CD14-positive monocyte (primary cell): ENCODE measurements around the gene LDLRAD4. TPM values are rescaled to one million over a fixed set of nuclear protein-coding genes. Genes with fewer than 3 reads are reported as not detected.

Experiments used
- DNase-seq, 3 donors: peaks; one replicate each; pipeline ENCODE4 v3.0.0-alpha.2; 2011 to 2022
- H2AFZ ChIP-seq: 2 replicates; pipeline ENCODE4 v1.6.0; 2012; ENCODE audit warnings: mild to moderate bottlenecking, low read depth, low read length, inconsistent platforms; ENCODE audit not compliant: insufficient read depth, poor library complexity, severe bottlenecking
- H3K27ac ChIP-seq, 2 donors: 1 replicate in 1 of 2; 2 replicates in 1 of 2; pipeline ENCODE4 v1.5.1; 2012 to 2013; ENCODE audit warnings: low read length in 2 of 2, control low read depth in 1 of 2, inconsistent platforms in 1 of 2, low read depth in 1 of 2, mild to moderate bottlenecking in 1 of 2
- H3K27me3 ChIP-seq, 2 donors: one replicate each; pipeline versions ENCODE4 v1.6.0 to v1.6.1; 2011 to 2013; ENCODE audit warnings: low read length in 2 of 2; ENCODE audit not compliant: control insufficient read depth in 2 of 2, insufficient read depth in 2 of 2
- H3K36me3 ChIP-seq, 2 donors: replicated peaks in 1 of 2; 1 replicate in 1 of 2; 2 replicates in 1 of 2; pipeline versions ENCODE4 v1.5.1 to v1.6.1; 2012 to 2013; ENCODE audit warnings: low read length in 2 of 2, control low read depth in 1 of 2, inconsistent platforms in 1 of 2, mild to moderate bottlenecking in 1 of 2; ENCODE audit not compliant: insufficient read depth in 2 of 2, control insufficient read depth in 1 of 2
- H3K4me1 ChIP-seq, 2 donors: 1 replicate in 1 of 2; 2 replicates in 1 of 2; pipeline versions ENCODE4 v1.5.1 to v1.6.1; 2012 to 2013; ENCODE audit warnings: low read length in 2 of 2, control low read depth in 1 of 2, inconsistent platforms in 1 of 2, mild to moderate bottlenecking in 1 of 2, moderate library complexity in 1 of 2; ENCODE audit not compliant: insufficient read depth in 2 of 2, control insufficient read depth in 1 of 2
- H3K4me2 ChIP-seq: replicated peaks from 2 replicates; pipeline ENCODE3; 2012; ENCODE audit warnings: low read length, moderate library complexity, mild to moderate bottlenecking; ENCODE audit not compliant: poor library complexity, severe bottlenecking; ENCODE audit errors: extremely low read depth
- H3K4me3 ChIP-seq, 3 experiments: fragments of 200-600 bp in 1 of 3; sonication (generic) in 1 of 3; replicated peaks in 1 of 3; 1 replicate in 2 of 3; 2 replicates in 1 of 3; pipeline ENCODE4 v1.5.1; 2011 to 2013; ENCODE audit warnings: low read length in 3 of 3, mild to moderate bottlenecking in 3 of 3, control low read depth in 2 of 3, low read depth in 2 of 3, inconsistent platforms in 1 of 3, moderate library complexity in 1 of 3
- H3K79me2 ChIP-seq: 2 replicates; pipeline ENCODE4 v1.6.0; 2012; ENCODE audit warnings: mild to moderate bottlenecking, control low read depth, inconsistent platforms, low read length, moderate library complexity; ENCODE audit not compliant: insufficient read depth
- H3K9ac ChIP-seq: 2 replicates; pipeline ENCODE4 v1.6.0; 2017; ENCODE audit warnings: low read length, mild to moderate bottlenecking; ENCODE audit not compliant: insufficient read depth, poor library complexity, severe bottlenecking
- H3K9me3 ChIP-seq, 2 donors: replicated peaks in 1 of 2; 1 replicate in 1 of 2; 2 replicates in 1 of 2; pipeline versions ENCODE4 v1.5.1 to v1.6.1; 2012 to 2013; ENCODE audit warnings: low read length in 2 of 2, control low read depth in 1 of 2; ENCODE audit not compliant: control insufficient read depth in 1 of 2, insufficient read depth in 1 of 2
- H4K20me1 ChIP-seq: 2 replicates; pipeline ENCODE4 v1.6.0; 2012; ENCODE audit warnings: mild to moderate bottlenecking, low read length, control low read depth, moderate library complexity; ENCODE audit not compliant: insufficient read depth
- H3K27ac Mint-ChIP-seq, 7 donors: one replicate each; pipeline ENCODE4 v1.8.0; 2020; ENCODE audit warnings: mild to moderate bottlenecking in 7 of 7, mixed read lengths in 7 of 7, moderate library complexity in 6 of 7, inconsistent platforms in 2 of 7
- H3K27me3 Mint-ChIP-seq, 3 donors: one replicate each; pipeline ENCODE4 v1.8.0; 2021 to 2022; ENCODE audit warnings: low read depth in 3 of 3, mild to moderate bottlenecking in 3 of 3, mixed read lengths in 3 of 3, moderate library complexity in 3 of 3, inconsistent platforms in 1 of 3
- H3K36me3 Mint-ChIP-seq, 2 donors: one replicate each; pipeline ENCODE4 v1.8.0; 2020; ENCODE audit warnings: mixed read lengths in 2 of 2, inconsistent platforms in 1 of 2, mild to moderate bottlenecking in 1 of 2
- H3K4me1 Mint-ChIP-seq: one replicate; pipeline ENCODE4 v1.8.0; 2020; ENCODE audit warnings: mild to moderate bottlenecking, mixed read lengths
- H3K4me3 Mint-ChIP-seq, 2 donors: one replicate each; pipeline ENCODE4 v1.8.0; 2020; ENCODE audit warnings: mild to moderate bottlenecking in 2 of 2, mixed read lengths in 2 of 2, moderate library complexity in 1 of 2
- H3K9me3 Mint-ChIP-seq, 7 donors: one replicate each; pipeline ENCODE4 v1.8.0; 2020 to 2022; ENCODE audit warnings: mixed read lengths in 7 of 7, mild to moderate bottlenecking in 6 of 7, moderate library complexity in 6 of 7, inconsistent platforms in 2 of 7
- WGBS: methylation state at CpG from one replicate; pipeline ENCODE4 v1.1.5; 2013; ENCODE audit warnings: missing lambda C conversion rate; ENCODE audit not compliant: insufficient coverage; 5-methylcytosine and 5-hydroxymethylcytosine counted together
- intact Hi-C, 2 donors: fragments of 100-400 bp; cut with micrococcal nuclease; formaldehyde crosslinking; loops; one replicate each; pipeline versions ENCODE4 v1.15.0 to v1.15.1; 2023
- polyA plus RNA-seq, 3 donors: library from polyadenylated mRNA; depleted of rRNA in 1 of 3; unstranded in 2 of 3; stranded (reverse) in 1 of 3; fragments of 300-500 nt in 2 of 3; fragments of >200 nt in 1 of 3; fragmentation: Illumina TruSeq in 2 of 3; gene quantifications; 1 replicate in 2 of 3; 2 replicates in 1 of 3; pipeline ENCODE4 v1.2.3, GENCODE V29; 2012 to 2021
- TF ChIP-seq, protein P1 (sequence below): fragments of 200-600 bp; IDR thresholded peaks from one replicate; pipeline ENCODE4 v1.8.0; 2022; ENCODE audit warnings: antibody characterized with exemption, mild to moderate bottlenecking

LDLRAD4 gene
- polyA plus RNA-seq, 3 donors, result 13.5 to 15.4 (median 13.8) TPM

DNA sequence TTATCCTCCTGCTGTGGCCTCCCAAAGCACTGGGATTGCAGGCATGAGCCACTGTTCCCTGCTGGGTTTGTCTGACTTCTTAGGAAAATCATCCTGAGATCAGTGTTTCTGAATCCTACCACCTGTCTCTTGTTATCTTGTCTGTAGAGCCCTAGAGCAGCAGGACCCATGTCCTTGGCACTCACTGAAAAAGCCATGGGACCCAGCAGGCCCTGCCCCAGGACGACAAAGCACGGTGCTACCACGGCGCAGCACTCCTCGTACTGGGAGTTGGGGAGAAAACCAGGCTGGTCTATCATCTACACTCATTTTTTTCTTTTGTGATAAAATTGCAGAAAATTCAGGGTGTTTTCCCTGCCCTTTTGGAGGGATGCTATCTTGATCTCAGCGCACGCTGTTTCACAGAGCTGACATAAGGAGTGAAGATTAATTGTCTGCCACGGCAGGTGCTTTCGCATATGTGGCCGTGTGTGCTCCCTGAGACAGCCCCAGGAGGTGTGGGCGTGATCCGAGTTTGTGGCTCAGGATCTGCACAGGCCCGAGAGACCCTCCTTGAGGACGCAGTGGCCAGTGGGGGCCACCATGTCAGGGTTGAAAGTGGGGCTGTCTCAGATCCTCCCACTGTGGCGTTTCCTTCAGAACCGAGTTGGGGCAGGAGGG is 179.1 kb downstream of the LDLRAD4 start:
- no peaks in the 10 kb centered on the region for H3K79me2 ChIP-seq
- no peaks in the 10 kb centered on the region for H3K27me3 ChIP-seq
- DNase-seq, result no peak
- no peak overlapping the region for H3K9ac ChIP-seq
- no peak overlapping the region for H2AFZ ChIP-seq
- H3K4me1 Mint-ChIP-seq, result no peaks in the 10 kb centered on the region
- H3K4me3 Mint-ChIP-seq, result no peak overlapping the region
- H3K27me3 Mint-ChIP-seq, result peaks cover 0 to 3% (median 1%) of the 10 kb centered on the region in 3 donors
- no peaks in the 10 kb centered on the region for H3K36me3 Mint-ChIP-seq
- H3K4me2 ChIP-seq, result no peak overlapping the region
- H3K36me3 ChIP-seq, result no peaks in the 10 kb centered on the region
- H3K9me3 ChIP-seq, result no peaks in the 10 kb centered on the region
- 93% methylated on average over 8 of the region's 16 CpGs for WGBS
- no peak overlapping the region for H3K27ac ChIP-seq
- no peaks in the 10 kb centered on the region for H3K9me3 Mint-ChIP-seq
- H3K4me1 ChIP-seq, result no peaks in the 10 kb centered on the region
- intact Hi-C loops, result no loop called here
- H4K20me1 ChIP-seq, result peaks cover 12% of the 10 kb centered on the region
- TF ChIP-seq, protein P1, sequence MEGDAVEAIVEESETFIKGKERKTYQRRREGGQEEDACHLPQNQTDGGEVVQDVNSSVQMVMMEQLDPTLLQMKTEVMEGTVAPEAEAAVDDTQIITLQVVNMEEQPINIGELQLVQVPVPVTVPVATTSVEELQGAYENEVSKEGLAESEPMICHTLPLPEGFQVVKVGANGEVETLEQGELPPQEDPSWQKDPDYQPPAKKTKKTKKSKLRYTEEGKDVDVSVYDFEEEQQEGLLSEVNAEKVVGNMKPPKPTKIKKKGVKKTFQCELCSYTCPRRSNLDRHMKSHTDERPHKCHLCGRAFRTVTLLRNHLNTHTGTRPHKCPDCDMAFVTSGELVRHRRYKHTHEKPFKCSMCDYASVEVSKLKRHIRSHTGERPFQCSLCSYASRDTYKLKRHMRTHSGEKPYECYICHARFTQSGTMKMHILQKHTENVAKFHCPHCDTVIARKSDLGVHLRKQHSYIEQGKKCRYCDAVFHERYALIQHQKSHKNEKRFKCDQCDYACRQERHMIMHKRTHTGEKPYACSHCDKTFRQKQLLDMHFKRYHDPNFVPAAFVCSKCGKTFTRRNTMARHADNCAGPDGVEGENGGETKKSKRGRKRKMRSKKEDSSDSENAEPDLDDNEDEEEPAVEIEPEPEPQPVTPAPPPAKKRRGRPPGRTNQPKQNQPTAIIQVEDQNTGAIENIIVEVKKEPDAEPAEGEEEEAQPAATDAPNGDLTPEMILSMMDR, result no peak
- no peak overlapping the region for H3K4me3 ChIP-seq
- H3K27ac Mint-ChIP-seq, result peak overlapping the region in 2 of 7 donors; percentile 47 to 52

GRCh38 chr18:13398631-13399030 is 180.1 kb downstream of the LDLRAD4 start:
- intact Hi-C loops, result no loop called here
- no peak overlapping the region for H3K27ac Mint-ChIP-seq
- H3K4me1 ChIP-seq, result no peaks in the 10 kb centered on the region

More at GRCh38 chr18:13398631-13399030, 180.1 kb downstream of the LDLRAD4 start:
- no peak overlapping the region for H3K4me3 ChIP-seq
- no peak overlapping the region for H3K4me2 ChIP-seq
- no peaks in the 10 kb centered on the region for H3K9me3 ChIP-seq
- H4K20me1 ChIP-seq, result peaks cover 4% of the 10 kb centered on the region
- no peak overlapping the region for H3K27ac ChIP-seq
- Mint-ChIP-seq H3K4me3 (no peak overlapping the region), H3K4me1 (no peaks in the 10 kb centered on the region), H3K36me3 (no peaks in the 10 kb centered on the region), H3K27me3 (peaks cover 0 to 2% (median 1%) of the 10 kb centered on the region in 3 donors), H3K9me3 (no peaks in the 10 kb centered on the region)
- TF ChIP-seq, protein P1, result no peak
- H3K27me3 ChIP-seq, result no peaks in the 10 kb centered on the region
- 98% methylated on average over 5 of the region's 11 CpGs for WGBS
- H3K79me2 ChIP-seq, result no peaks in the 10 kb centered on the region
- no peak overlapping the region for H2AFZ ChIP-seq
- DNase-seq, result no peak
- H3K9ac ChIP-seq, result no peak overlapping the region
- no peaks in the 10 kb centered on the region for H3K36me3 ChIP-seq
